Uterus (tissue), 2 donors: ENCODE measurements around the gene HEG1.

Source experiments
- POLR2A ChIP-seq, 2 donors: fragments of 450-650 bp; IDR thresholded peaks; one replicate each; pipeline ENCODE4 v1.6.1; 2016; ENCODE audit warnings: antibody characterized with exemption in 2 of 2, mild to moderate bottlenecking in 1 of 2, moderate library complexity in 1 of 2
- TF ChIP-seq, protein P1 (sequence below), 4 experiments: fragments of 200-600 bp in 2 of 4; fragments of 450-650 bp in 2 of 4; sonication (generic) in 2 of 4; IDR thresholded peaks; one replicate each; pipeline ENCODE4 v1.5.1; 2016 to 2019; ENCODE audit warnings: antibody characterized with exemption in 4 of 4, mild to moderate bottlenecking in 2 of 4, moderate library complexity in 1 of 4

- TF ChIP-seq, protein P1, sequence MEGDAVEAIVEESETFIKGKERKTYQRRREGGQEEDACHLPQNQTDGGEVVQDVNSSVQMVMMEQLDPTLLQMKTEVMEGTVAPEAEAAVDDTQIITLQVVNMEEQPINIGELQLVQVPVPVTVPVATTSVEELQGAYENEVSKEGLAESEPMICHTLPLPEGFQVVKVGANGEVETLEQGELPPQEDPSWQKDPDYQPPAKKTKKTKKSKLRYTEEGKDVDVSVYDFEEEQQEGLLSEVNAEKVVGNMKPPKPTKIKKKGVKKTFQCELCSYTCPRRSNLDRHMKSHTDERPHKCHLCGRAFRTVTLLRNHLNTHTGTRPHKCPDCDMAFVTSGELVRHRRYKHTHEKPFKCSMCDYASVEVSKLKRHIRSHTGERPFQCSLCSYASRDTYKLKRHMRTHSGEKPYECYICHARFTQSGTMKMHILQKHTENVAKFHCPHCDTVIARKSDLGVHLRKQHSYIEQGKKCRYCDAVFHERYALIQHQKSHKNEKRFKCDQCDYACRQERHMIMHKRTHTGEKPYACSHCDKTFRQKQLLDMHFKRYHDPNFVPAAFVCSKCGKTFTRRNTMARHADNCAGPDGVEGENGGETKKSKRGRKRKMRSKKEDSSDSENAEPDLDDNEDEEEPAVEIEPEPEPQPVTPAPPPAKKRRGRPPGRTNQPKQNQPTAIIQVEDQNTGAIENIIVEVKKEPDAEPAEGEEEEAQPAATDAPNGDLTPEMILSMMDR (IDR thresholded peaks at IDR 0.05): no peak
- TF ChIP-seq POLR2A (IDR thresholded peaks at IDR 0.05): no peak
These were observed 7.5 kb downstream of the HEG1 start for GRCh38 chr3:125048282-125048681.
